HG03025 (cell line): ENCODE measurements around the gene ZFR2.
"Not testable (repeated sequence)": the region's sequence is repeated elsewhere in the genome, so short reads cannot be mapped to it uniquely, and the experiment has no call there.

Experiments
- ATAC-seq: cut with Tn5 transposase; IDR thresholded peaks from one replicate; pipeline ENCODE4 v1.9.1; 2021; ENCODE audit warnings: mild to moderate bottlenecking, moderate library complexity; ENCODE audit not compliant: unreplicated experiment, low FRiP score

The ZFR2 gene

GRCh38 chr19:3775831-3776230 lies 93.0 kb downstream of the ZFR2 start:
- ATAC-seq = no peak

- no peak for ATAC-seq
These were observed 93.5 kb downstream of the ZFR2 start for GRCh38 chr19:3775374-3775711.

GRCh38 chr19:3774621-3775373 lies 94.0 kb downstream of the ZFR2 start:
- ATAC-seq = no peak

- no peak for ATAC-seq
These were observed 94.9 kb downstream of the ZFR2 start for GRCh38 chr19:3773814-3774515.

- no peak for ATAC-seq
These were observed 96.9 kb downstream of the ZFR2 start, which contains the start of gene RAX2 for GRCh38 chr19:3771906-3772455. Gene RAX2, minus strand, starts transcription at chr19:3772228. Its CDS starts 486 bp downstream, at chr19:3771742.

GRCh38 chr19:3771000-3771905 lies 97.6 kb downstream of the ZFR2 start:
- ATAC-seq = no peak

- no peak for ATAC-seq
These were observed 98.5 kb downstream of the ZFR2 start for GRCh38 chr19:3770136-3770999.

- no peak for ATAC-seq
These were observed 99.3 kb downstream of the ZFR2 start for GRCh38 chr19:3769494-3769893.

- no peak for ATAC-seq
These were observed 100.1 kb downstream of the ZFR2 start for GRCh38 chr19:3768748-3769099.

GRCh38 chr19:3768015-3768747 lies 100.7 kb downstream of the ZFR2 start:
- ATAC-seq = no peak

- no peak for ATAC-seq
These were observed 101.8 kb downstream of the ZFR2 start for GRCh38 chr19:3767050-3767449.

- no peak for ATAC-seq
These were observed 102.3 kb downstream of the ZFR2 start for GRCh38 chr19:3766520-3766919.

GRCh38 chr19:3765757-3766156 lies 103.1 kb downstream of the ZFR2 start:
- not testable (repeated sequence) for ATAC-seq

- no peak for ATAC-seq
These were observed 103.7 kb downstream of the ZFR2 start for GRCh38 chr19:3765121-3765520.

GRCh38 chr19:3762501-3763459 lies 106.1 kb downstream of the ZFR2 start, which contains the start of gene MRPL54:
Gene MRPL54, plus strand, starts transcription at chr19:3762682. Its CDS starts 19 bp downstream, at chr19:3762701.
- ATAC-seq = peak; percentile 80

GRCh38 chr19:3762130-3762473 lies 106.7 kb downstream of the ZFR2 start:
- ATAC-seq = no peak

- ATAC-seq = peak; percentile 38
These were observed 107.3 kb downstream of the ZFR2 start, which contains the start of gene APBA3 for GRCh38 chr19:3761382-3762129. Gene APBA3, minus strand, starts transcription at chr19:3761692. Its CDS starts 1,428 bp downstream, at chr19:3760264.
